Measurements from ENCODE around the gene CHMP1B. TPM values are rescaled to one million over a fixed set of nuclear protein-coding genes. Genes with fewer than 3 reads are reported as not detected.

CHMP1B gene
- total RNA-seq, 2 donors from 2014 or later, result 81.4 to 98.5 TPM

Other genes starting within 250 kb of the CHMP1B start
- gene SLC35G4, start 241.8 kb upstream of the CHMP1B start, total RNA-seq, result not detected
- gene GNAL, start 162.1 kb upstream of the CHMP1B start, total RNA-seq, result under 1 TPM; 0.10 to 0.37 TPM
- 10 to 100 TPM; 72.9 to 79.3 TPM for gene MPPE1, start 56.9 kb downstream of the CHMP1B start, total RNA-seq
- 1 to 10 TPM; 4.3 to 5.8 TPM for gene IMPA2, start 130.1 kb downstream of the CHMP1B start, total RNA-seq
- gene ANKRD62, start 242.4 kb downstream of the CHMP1B start, total RNA-seq, result not detected

All from T-helper 17 cell (primary cell).